Measurements from ENCODE around the gene PLEKHD1. TPM values are rescaled to one million over a fixed set of nuclear protein-coding genes. Genes with fewer than 3 reads are reported as not detected.
A peak's percentile ranks its signal among the peaks of the same experiment; 100 is the strongest.

The PLEKHD1 gene
- total and polyA plus RNA-seq, 4 donors = 0.05 to 0.08 (median 0.06) TPM; not detected in 1

DNA sequence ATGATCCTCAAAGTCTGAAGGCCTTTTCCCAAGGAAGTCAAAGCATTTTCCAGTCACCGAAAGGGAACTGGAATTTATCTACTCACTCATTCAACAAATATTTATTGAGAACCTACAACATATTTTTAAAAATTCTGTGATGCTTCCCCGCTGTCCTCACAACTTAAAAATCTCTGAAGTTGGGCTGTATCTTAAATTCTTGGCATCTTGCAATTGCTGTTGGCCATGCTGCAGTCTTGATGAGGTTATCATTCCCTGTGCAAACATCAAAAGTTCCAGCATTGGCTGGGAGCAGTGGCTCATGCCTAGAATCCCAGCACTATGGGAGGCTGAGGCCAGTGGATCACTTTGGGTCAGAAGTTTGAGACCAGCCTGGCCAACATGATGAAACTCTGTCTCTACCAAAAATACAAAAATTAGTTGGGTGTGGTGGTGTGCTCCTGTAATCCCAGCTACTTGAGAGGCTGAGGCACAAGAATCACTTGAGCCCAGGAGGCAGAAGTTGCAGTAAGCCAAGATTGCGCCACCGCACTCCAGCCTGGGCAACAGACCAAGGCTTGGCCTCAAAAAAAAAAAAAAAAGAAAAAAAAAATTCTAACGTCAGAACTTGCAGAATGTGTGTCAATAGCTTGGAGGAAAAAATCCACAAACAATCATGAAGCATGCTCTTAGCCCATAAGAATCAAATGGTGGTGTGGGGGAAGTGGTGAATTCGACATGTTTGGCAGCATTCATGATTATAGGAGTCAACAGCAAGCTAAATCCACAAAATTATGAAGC lies 55.3 kb downstream of the PLEKHD1 start:
- Histone ChIP-seq H3K4me3 (ENCODE audit: low read depth in 1 of 3, low read length in 3 of 3) (no peak overlapping the region), H3K4me1 (ENCODE audit: control insufficient read depth in 4 of 4, insufficient read depth in 4 of 4, low read length in 3 of 4) (peaks cover 0 to 11% (median 7%) of the 10 kb centered on the region in 4 donors), H3K9ac (ENCODE audit: low read depth in 1 of 2, low read length in 2 of 2) (no peak overlapping the region), H3K36me3 (ENCODE audit: control insufficient read depth in 4 of 4, insufficient read depth in 3 of 4, low read depth in 1 of 4, low read length in 3 of 4) (no peaks in the 10 kb centered on the region), H3K27ac (ENCODE audit: low read depth in 1 of 2, low read length in 2 of 2) (peak overlapping the region in 1 of 2 donors; percentile 28), H3K9me3 (ENCODE audit: control insufficient read depth in 4 of 4, low read length in 3 of 4) (no peaks in the 10 kb centered on the region), H3K27me3 (ENCODE audit: control insufficient read depth in 4 of 4, insufficient read depth in 4 of 4, low read length in 3 of 4) (no peaks in the 10 kb centered on the region)
- WGBS = 51% methylated on average over 6 of the region's 6 CpGs
- TF ChIP-seq SP1 (IDR thresholded peaks at IDR 0.05) (peak; percentile 55), HNF4A (conservative IDR thresholded peaks at IDR 0.05) (peak; percentile 47 to 63), FOXA2 (IDR thresholded peaks at IDR 0.05) (peak; percentile 37), EGR1 (IDR thresholded peaks at IDR 0.05; ENCODE audit: low read depth in 2 of 2) (peak in 1 of 2 donors; percentile 12), YY1 (IDR thresholded peaks at IDR 0.05) (peak; percentile 71), FOXA1 (IDR thresholded peaks at IDR 0.05) (peak; percentile 25), NR2F2 (IDR thresholded peaks at IDR 0.05) (no peak), JUND (IDR thresholded peaks at IDR 0.05) (peak; percentile 22 to 51), HNF4G (IDR thresholded peaks at IDR 0.05) (no peak), GABPA (IDR thresholded peaks at IDR 0.05 in 1 of 2, conservative IDR thresholded peaks at IDR 0.05 in 1 of 2) (no peak), RAD21 (IDR thresholded peaks at IDR 0.05) (peak in 1 of 2 donors; percentile 17), RXRA (IDR thresholded peaks at IDR 0.05) (peak in 1 of 2 donors; percentile 50), TAF1 (conservative IDR thresholded peaks at IDR 0.05) (no peak)
- TF ChIP-seq, protein P1, sequence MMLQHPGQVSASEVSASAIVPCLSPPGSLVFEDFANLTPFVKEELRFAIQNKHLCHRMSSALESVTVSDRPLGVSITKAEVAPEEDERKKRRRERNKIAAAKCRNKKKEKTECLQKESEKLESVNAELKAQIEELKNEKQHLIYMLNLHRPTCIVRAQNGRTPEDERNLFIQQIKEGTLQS (IDR thresholded peaks at IDR 0.05) = no peak
- TF ChIP-seq, protein P2, sequence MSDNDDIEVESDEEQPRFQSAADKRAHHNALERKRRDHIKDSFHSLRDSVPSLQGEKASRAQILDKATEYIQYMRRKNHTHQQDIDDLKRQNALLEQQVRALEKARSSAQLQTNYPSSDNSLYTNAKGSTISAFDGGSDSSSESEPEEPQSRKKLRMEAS (IDR thresholded peaks at IDR 0.05) = peak; percentile 50
- TF ChIP-seq, protein P3, sequence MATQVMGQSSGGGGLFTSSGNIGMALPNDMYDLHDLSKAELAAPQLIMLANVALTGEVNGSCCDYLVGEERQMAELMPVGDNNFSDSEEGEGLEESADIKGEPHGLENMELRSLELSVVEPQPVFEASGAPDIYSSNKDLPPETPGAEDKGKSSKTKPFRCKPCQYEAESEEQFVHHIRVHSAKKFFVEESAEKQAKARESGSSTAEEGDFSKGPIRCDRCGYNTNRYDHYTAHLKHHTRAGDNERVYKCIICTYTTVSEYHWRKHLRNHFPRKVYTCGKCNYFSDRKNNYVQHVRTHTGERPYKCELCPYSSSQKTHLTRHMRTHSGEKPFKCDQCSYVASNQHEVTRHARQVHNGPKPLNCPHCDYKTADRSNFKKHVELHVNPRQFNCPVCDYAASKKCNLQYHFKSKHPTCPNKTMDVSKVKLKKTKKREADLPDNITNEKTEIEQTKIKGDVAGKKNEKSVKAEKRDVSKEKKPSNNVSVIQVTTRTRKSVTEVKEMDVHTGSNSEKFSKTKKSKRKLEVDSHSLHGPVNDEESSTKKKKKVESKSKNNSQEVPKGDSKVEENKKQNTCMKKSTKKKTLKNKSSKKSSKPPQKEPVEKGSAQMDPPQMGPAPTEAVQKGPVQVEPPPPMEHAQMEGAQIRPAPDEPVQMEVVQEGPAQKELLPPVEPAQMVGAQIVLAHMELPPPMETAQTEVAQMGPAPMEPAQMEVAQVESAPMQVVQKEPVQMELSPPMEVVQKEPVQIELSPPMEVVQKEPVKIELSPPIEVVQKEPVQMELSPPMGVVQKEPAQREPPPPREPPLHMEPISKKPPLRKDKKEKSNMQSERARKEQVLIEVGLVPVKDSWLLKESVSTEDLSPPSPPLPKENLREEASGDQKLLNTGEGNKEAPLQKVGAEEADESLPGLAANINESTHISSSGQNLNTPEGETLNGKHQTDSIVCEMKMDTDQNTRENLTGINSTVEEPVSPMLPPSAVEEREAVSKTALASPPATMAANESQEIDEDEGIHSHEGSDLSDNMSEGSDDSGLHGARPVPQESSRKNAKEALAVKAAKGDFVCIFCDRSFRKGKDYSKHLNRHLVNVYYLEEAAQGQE (IDR thresholded peaks at IDR 0.05) = no peak
- TF ChIP-seq, protein P4, sequence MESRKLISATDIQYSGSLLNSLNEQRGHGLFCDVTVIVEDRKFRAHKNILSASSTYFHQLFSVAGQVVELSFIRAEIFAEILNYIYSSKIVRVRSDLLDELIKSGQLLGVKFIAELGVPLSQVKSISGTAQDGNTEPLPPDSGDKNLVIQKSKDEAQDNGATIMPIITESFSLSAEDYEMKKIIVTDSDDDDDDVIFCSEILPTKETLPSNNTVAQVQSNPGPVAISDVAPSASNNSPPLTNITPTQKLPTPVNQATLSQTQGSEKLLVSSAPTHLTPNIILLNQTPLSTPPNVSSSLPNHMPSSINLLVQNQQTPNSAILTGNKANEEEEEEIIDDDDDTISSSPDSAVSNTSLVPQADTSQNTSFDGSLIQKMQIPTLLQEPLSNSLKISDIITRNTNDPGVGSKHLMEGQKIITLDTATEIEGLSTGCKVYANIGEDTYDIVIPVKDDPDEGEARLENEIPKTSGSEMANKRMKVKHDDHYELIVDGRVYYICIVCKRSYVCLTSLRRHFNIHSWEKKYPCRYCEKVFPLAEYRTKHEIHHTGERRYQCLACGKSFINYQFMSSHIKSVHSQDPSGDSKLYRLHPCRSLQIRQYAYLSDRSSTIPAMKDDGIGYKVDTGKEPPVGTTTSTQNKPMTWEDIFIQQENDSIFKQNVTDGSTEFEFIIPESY (IDR thresholded peaks at IDR 0.05) = peak; percentile 32
- TF ChIP-seq, protein P5, sequence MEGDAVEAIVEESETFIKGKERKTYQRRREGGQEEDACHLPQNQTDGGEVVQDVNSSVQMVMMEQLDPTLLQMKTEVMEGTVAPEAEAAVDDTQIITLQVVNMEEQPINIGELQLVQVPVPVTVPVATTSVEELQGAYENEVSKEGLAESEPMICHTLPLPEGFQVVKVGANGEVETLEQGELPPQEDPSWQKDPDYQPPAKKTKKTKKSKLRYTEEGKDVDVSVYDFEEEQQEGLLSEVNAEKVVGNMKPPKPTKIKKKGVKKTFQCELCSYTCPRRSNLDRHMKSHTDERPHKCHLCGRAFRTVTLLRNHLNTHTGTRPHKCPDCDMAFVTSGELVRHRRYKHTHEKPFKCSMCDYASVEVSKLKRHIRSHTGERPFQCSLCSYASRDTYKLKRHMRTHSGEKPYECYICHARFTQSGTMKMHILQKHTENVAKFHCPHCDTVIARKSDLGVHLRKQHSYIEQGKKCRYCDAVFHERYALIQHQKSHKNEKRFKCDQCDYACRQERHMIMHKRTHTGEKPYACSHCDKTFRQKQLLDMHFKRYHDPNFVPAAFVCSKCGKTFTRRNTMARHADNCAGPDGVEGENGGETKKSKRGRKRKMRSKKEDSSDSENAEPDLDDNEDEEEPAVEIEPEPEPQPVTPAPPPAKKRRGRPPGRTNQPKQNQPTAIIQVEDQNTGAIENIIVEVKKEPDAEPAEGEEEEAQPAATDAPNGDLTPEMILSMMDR (IDR thresholded peaks at IDR 0.05; ENCODE audit: low read depth, low read length, missing input control) = no peak
- no peak for DNase-seq (ENCODE audit: low spot score)

Measured in liver (tissue), 9 donors.